ENCODE results near the gene CXCL10.
"Not testable (repeated sequence)": the region's sequence is repeated elsewhere in the genome, so short reads cannot be mapped to it uniquely, and the experiment has no call there.

CXCL10 gene

DNA sequence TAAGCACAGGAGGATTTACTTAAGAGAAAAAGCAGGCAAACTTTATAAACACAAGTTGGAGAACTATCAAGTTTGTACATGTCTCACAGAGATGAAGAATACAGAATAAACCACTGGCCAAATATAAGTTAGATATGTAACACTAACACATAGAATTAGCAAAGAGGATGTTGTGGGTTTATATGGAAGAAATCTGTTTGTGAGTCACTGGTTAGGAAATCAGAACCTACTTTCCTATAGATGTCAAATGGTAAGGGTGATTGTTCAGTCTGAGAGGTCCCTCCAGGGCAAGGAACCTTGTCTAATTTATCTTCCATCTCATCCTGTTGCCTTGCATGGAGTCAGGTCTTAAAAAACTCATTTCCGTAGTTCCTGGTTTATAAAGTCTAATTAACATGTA lies 36.5 kb upstream of the CXCL10 start:
- no peak for DNase-seq (ENCODE audit: low read depth)
- no peak for TF ChIP-seq CTCF (conservative IDR thresholded peaks at IDR 0.05; ENCODE audit: low read depth, low read length)
- no peak overlapping the region for H3K4me3 ChIP-seq (ENCODE audit: low read length)

GRCh38 chr4:76058888-76059426 lies 35.7 kb upstream of the CXCL10 start:
- no peak for DNase-seq (ENCODE audit: low read depth)
- no peak for TF ChIP-seq CTCF (conservative IDR thresholded peaks at IDR 0.05; ENCODE audit: low read depth, low read length)

GRCh38 chr4:76058302-76058701 lies 35.0 kb upstream of the CXCL10 start:
- no peak for DNase-seq (ENCODE audit: low read depth)
- H3K4me3 ChIP-seq (ENCODE audit: low read length), result no peak overlapping the region
- no peak for TF ChIP-seq CTCF (conservative IDR thresholded peaks at IDR 0.05; ENCODE audit: low read depth, low read length)

More at GRCh38 chr4:76058888-76059426, 35.7 kb upstream of the CXCL10 start:
- H3K4me3 ChIP-seq (ENCODE audit: low read length), result no peak overlapping the region

DNA sequence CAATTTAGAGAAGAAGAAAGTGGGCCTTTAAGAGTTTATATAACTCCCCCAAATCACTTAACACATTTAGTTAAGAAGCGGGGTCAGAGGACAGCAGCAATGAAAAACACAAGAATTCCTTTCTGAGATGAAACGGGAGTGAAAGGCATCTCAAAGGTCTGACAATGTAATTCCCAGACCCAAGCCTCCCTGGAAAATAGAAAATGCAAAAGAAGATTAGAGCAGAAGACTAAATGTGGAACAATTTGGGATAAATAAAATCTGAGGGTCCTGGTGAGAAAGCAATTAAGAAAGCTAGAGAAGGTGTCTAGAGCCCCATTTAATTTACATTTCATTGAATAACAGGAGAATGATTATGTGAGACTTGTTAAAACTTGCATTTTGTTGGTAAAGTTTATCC lies 32.1 kb upstream of the CXCL10 start:
- no peak overlapping the region for H3K4me3 ChIP-seq (ENCODE audit: low read length)
- no peak for DNase-seq (ENCODE audit: low read depth)
- TF ChIP-seq CTCF (conservative IDR thresholded peaks at IDR 0.05; ENCODE audit: low read depth, low read length), result no peak

DNA sequence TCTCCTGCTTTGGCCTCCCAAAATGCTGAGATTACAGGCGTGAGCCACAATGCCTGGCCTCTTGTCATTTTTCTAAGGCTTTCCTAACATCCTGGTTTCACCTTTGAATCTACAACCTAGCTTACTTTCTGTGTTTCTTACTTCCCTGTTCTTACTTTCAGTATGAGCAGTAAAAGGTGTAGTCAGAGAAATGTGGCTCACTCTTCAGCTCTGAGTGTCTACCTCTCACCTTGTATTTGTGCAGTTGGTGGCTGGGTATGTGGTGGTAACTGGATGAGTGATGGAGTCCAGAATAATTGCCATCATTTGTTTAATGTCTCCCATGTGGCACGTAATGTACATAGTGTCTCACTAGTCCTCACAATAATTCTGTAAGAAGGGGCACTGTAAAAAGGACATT lies 31.7 kb upstream of the CXCL10 start:
- H3K4me3 ChIP-seq (ENCODE audit: low read length), result no peak overlapping the region
- DNase-seq (ENCODE audit: low read depth), result no peak
- TF ChIP-seq CTCF (conservative IDR thresholded peaks at IDR 0.05; ENCODE audit: low read depth, low read length), result no peak

DNA sequence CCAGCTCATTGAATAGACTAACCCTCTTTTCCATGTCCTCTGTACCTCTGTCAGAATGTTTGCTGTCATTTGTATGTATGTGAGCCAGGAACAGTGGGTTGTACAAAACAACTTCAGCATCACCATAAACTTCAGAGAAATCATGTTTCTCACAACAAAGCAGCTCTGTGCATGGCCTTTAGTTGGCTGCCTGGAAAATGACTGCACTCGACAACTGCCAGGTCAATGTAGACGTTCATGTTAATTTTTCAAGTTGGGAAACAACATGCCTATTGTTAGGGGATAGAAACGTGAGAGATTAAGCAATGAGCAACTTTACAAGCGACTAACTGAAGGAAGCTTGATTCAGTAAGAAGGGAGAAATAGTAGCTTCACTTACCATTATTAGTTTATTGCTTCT lies 30.4 kb upstream of the CXCL10 start:
- TF ChIP-seq CTCF (conservative IDR thresholded peaks at IDR 0.05; ENCODE audit: low read depth, low read length), result no peak
- H3K4me3 ChIP-seq (ENCODE audit: low read length), result no peak overlapping the region
- no peak for DNase-seq (ENCODE audit: low read depth)

DNA sequence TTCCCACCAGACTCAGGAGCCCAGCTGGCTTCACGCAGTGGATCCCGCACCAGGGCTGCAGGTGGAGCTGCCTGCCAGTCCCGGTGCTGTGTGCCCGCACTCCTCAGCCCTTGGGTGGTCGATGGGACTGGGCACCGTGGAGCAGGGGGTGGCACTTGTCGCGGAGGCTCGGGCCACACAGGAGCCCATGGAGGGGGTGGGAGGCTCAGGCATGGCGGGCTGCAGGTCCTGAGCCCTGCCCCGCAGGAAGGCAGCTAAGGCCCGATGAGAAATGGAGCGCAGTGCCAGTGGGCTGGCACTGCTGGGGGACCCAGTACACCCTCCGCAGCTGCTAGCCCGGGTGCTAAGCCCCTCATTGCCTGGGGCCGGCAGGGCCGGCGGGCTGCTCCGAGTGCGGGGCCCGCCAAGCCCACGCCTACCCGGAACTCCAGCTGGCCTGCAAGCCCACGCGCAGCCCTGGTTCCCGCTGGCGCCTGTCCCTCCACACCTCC lies 27.3 kb upstream of the CXCL10 start:
- not testable (repeated sequence) for H3K4me3 ChIP-seq (ENCODE audit: low read length); DNase-seq (ENCODE audit: low read depth)

GRCh38 chr4:76049860-76050416 lies 26.6 kb upstream of the CXCL10 start:
- H3K4me3 ChIP-seq (ENCODE audit: low read length); DNase-seq (ENCODE audit: low read depth): not testable (repeated sequence)

- not testable (repeated sequence) for DNase-seq (ENCODE audit: low read depth); H3K4me3 ChIP-seq (ENCODE audit: low read length)
These were observed 21.4 kb upstream of the CXCL10 start for GRCh38 chr4:76044686-76045085.

- H3K4me3 ChIP-seq (ENCODE audit: low read length); DNase-seq (ENCODE audit: low read depth): not testable (repeated sequence)
These were observed 20.0 kb upstream of the CXCL10 start for GRCh38 chr4:76043306-76043705.

GRCh38 chr4:76042241-76042998 lies 19.1 kb upstream of the CXCL10 start:
- H3K4me3 ChIP-seq (ENCODE audit: low read length); DNase-seq (ENCODE audit: low read depth): not testable (repeated sequence)
